ENCODE measurements around the gene GNA12. TPM values are rescaled to one million over a fixed set of nuclear protein-coding genes. Genes with fewer than 3 reads are reported as not detected.

GNA12 gene, protein sequence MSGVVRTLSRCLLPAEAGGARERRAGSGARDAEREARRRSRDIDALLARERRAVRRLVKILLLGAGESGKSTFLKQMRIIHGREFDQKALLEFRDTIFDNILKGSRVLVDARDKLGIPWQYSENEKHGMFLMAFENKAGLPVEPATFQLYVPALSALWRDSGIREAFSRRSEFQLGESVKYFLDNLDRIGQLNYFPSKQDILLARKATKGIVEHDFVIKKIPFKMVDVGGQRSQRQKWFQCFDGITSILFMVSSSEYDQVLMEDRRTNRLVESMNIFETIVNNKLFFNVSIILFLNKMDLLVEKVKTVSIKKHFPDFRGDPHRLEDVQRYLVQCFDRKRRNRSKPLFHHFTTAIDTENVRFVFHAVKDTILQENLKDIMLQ
- 10 to 100 TPM; 10.9 to 19.0 TPM for total RNA-seq
- polyA plus RNA-seq: 10 to 100 TPM in 1 of 2 donors, 1 to 10 TPM in 1; 3.7 to 11.6 TPM

DNA sequence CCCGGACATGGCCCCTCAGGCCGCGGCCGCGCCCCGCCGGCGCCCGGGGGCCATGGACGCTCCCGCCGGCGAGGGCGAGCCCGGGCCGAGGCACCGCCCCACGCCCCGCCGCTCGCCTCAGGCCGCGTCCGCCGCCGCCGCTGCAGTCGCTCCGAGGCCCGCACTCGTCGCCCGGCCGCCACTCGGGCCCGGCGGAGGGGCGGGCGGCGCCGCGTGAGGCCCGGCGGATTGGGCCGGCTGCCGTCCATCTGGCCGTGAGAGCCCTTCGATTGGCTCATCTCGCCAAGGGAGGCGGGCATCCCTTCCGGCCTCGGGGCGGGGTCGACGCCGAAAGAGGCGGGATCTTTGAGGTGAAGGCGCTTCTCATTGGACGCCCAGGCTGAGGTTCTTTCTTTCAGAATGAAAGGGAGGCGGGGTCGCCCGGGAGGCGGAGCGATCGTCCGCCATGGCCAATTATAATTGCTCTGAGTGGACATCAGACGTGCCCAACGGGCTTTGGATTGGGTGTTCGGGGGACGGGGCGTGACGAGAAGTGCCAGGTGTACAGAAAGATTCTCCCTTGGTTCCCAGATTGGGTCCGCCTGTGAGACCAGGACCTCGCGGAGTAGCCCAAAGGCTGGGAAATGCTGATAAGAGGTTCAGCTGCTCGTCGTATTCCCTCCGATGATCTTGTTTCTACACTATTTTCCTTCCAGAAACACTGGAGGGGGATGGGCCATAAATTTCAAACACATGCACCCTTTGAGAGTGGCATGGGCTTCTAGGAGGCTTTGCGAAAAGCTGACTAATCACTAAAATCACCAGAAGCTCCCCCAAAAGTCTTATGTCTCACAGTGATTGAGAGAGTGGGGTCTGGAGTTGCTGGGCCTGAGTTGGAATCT, at the start of gene GNA12:
GNA12 (minus strand) TSS at position 156 of the 881 bp plus-strand sequence; CDS start at position 9, 147 bp downstream.
- peak in 1 of 2 donors; percentile 21 for TF ChIP-seq HNF4A (conservative IDR thresholded peaks at IDR 0.05)
- TF ChIP-seq JUND (IDR thresholded peaks at IDR 0.05): no peak
- peak; percentile 62 for TF ChIP-seq YY1 (IDR thresholded peaks at IDR 0.05)
- TF ChIP-seq, protein P1, sequence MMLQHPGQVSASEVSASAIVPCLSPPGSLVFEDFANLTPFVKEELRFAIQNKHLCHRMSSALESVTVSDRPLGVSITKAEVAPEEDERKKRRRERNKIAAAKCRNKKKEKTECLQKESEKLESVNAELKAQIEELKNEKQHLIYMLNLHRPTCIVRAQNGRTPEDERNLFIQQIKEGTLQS (IDR thresholded peaks at IDR 0.05): no peak
- TF ChIP-seq RAD21 (IDR thresholded peaks at IDR 0.05): peak; percentile 8 to 40
- no peak for TF ChIP-seq TAF1 (conservative IDR thresholded peaks at IDR 0.05)
- TF ChIP-seq SP1 (IDR thresholded peaks at IDR 0.05): peak; percentile 87
- peak; percentile 44 to 83 for TF ChIP-seq GABPA (IDR thresholded peaks at IDR 0.05 in 1 of 2, conservative IDR thresholded peaks at IDR 0.05 in 1 of 2)
- 2% methylated on average over 79 of the region's 79 CpGs for WGBS
- Histone ChIP-seq H3K27ac (ENCODE audit: low read depth in 1 of 2, low read length in 2 of 2) (peak within 1 kb of the TSS; percentile 28 to 31), H3K36me3 (ENCODE audit: control insufficient read depth in 4 of 4, insufficient read depth in 3 of 4, low read depth in 1 of 4, low read length in 3 of 4) (no peaks in the 10 kb centered on the region), H3K9ac (ENCODE audit: low read depth in 1 of 2, low read length in 2 of 2) (peak within 1 kb of the TSS in 1 of 2 donors; percentile 36), H3K4me1 (ENCODE audit: control insufficient read depth in 4 of 4, insufficient read depth in 4 of 4, low read length in 3 of 4) (peaks cover 3 to 17% (median 7%) of the 10 kb centered on the region in 4 donors), H3K4me3 (ENCODE audit: low read depth in 1 of 3, low read length in 3 of 3) (peak within 1 kb of the TSS; percentile 70 to 87 (median 72)), H3K9me3 (ENCODE audit: control insufficient read depth in 4 of 4, low read length in 3 of 4) (no peaks in the 10 kb centered on the region), H3K27me3 (ENCODE audit: control insufficient read depth in 4 of 4, insufficient read depth in 4 of 4, low read length in 3 of 4) (no peaks in the 10 kb centered on the region)
- DNase-seq (ENCODE audit: low spot score): peak; percentile 99

DNA sequence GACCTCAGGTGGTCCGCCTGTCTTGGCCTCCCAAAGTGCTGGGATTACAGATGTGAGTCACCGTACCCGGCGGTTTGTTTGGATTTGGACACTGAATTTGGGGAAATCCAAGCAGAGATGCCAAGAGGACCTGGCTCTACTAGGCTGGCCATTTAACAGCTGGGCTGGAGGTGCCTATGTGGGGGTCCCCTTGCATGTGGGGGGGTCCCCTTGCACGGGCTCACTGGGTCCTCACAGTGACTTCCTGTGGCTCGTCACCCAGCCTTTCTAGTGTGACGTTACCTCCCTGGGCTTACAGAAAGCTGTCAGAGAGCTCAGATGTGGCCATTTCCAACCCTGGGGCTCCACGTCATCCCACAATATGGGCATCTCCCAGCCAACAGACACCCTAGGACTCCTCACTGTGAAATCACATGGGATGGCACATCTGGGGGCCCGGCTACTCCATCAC, 49.3 kb upstream of the GNA12 start:
- Histone ChIP-seq H3K4me3 (ENCODE audit: low read depth in 1 of 3, low read length in 3 of 3) (no peak overlapping the region), H3K36me3 (ENCODE audit: control insufficient read depth in 4 of 4, insufficient read depth in 3 of 4, low read depth in 1 of 4, low read length in 3 of 4) (no peaks in the 10 kb centered on the region), H3K4me1 (ENCODE audit: control insufficient read depth in 4 of 4, insufficient read depth in 4 of 4, low read length in 3 of 4) (no peaks in the 10 kb centered on the region), H3K9ac (ENCODE audit: low read depth in 1 of 2, low read length in 2 of 2) (no peak overlapping the region), H3K9me3 (ENCODE audit: control insufficient read depth in 4 of 4, low read length in 3 of 4) (peaks cover 0 to under 1% (median 0%) of the 10 kb centered on the region in 4 donors), H3K27ac (ENCODE audit: low read depth in 1 of 2, low read length in 2 of 2) (no peak overlapping the region), H3K27me3 (ENCODE audit: control insufficient read depth in 4 of 4, insufficient read depth in 4 of 4, low read length in 3 of 4) (no peaks in the 10 kb centered on the region)
- TF ChIP-seq, protein P2, sequence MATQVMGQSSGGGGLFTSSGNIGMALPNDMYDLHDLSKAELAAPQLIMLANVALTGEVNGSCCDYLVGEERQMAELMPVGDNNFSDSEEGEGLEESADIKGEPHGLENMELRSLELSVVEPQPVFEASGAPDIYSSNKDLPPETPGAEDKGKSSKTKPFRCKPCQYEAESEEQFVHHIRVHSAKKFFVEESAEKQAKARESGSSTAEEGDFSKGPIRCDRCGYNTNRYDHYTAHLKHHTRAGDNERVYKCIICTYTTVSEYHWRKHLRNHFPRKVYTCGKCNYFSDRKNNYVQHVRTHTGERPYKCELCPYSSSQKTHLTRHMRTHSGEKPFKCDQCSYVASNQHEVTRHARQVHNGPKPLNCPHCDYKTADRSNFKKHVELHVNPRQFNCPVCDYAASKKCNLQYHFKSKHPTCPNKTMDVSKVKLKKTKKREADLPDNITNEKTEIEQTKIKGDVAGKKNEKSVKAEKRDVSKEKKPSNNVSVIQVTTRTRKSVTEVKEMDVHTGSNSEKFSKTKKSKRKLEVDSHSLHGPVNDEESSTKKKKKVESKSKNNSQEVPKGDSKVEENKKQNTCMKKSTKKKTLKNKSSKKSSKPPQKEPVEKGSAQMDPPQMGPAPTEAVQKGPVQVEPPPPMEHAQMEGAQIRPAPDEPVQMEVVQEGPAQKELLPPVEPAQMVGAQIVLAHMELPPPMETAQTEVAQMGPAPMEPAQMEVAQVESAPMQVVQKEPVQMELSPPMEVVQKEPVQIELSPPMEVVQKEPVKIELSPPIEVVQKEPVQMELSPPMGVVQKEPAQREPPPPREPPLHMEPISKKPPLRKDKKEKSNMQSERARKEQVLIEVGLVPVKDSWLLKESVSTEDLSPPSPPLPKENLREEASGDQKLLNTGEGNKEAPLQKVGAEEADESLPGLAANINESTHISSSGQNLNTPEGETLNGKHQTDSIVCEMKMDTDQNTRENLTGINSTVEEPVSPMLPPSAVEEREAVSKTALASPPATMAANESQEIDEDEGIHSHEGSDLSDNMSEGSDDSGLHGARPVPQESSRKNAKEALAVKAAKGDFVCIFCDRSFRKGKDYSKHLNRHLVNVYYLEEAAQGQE (IDR thresholded peaks at IDR 0.05): no peak
- no peak for TF ChIP-seq EGR1 (IDR thresholded peaks at IDR 0.05; ENCODE audit: low read depth in 2 of 2)
- TF ChIP-seq, protein P1 (IDR thresholded peaks at IDR 0.05): no peak
- DNase-seq (ENCODE audit: low spot score): no peak
- WGBS: 72% methylated on average over 9 of the region's 9 CpGs

All from liver (tissue), 9 donors.